Neutrophil (primary cell): ENCODE data around the gene WDFY4.

ENCODE experiments used
- H3K27ac ChIP-seq: fragments of 200-600 bp; sonication (generic); 2 replicates; pipeline ENCODE4 v1.5.1; 2016; ENCODE audit warnings: mild to moderate bottlenecking, moderate library complexity
- H3K27me3 ChIP-seq: fragments of 200-600 bp; sonication (generic); 2 replicates; pipeline ENCODE4 v1.6.0; 2016; ENCODE audit warnings: mild to moderate bottlenecking
- H3K36me3 ChIP-seq: fragments of 200-600 bp; sonication (generic); 2 replicates; pipeline ENCODE4 v1.5.1; 2017
- H3K4me1 ChIP-seq, 2 experiments: fragments of 200-600 bp in 1 of 2; sonication (generic) in 1 of 2; 1 replicate in 1 of 2; 2 replicates in 1 of 2; pipeline versions ENCODE4 v1.5.1 to v1.6.1; 2013 to 2016; ENCODE audit warnings: low read depth in 1 of 2, low read length in 1 of 2, mild to moderate bottlenecking in 1 of 2, moderate library complexity in 1 of 2; ENCODE audit not compliant: control insufficient read depth in 1 of 2, insufficient read depth in 1 of 2
- H3K4me3 ChIP-seq, 2 experiments: fragments of 200-600 bp in 1 of 2; sonication (generic) in 1 of 2; 1 replicate in 1 of 2; 2 replicates in 1 of 2; pipeline ENCODE4 v1.5.1; 2013 to 2016; ENCODE audit warnings: low read depth in 1 of 2, low read length in 1 of 2, mild to moderate bottlenecking in 1 of 2, moderate library complexity in 1 of 2
- H3K9me3 ChIP-seq: fragments of 200-600 bp; sonication (generic); 2 replicates; pipeline ENCODE4 v1.5.1; 2016
- TF ChIP-seq, protein P1 (sequence below): fragments of 200-600 bp; sonication (generic); IDR thresholded peaks from 2 replicates; pipeline ENCODE4 v1.5.1; 2016; ENCODE audit warnings: antibody characterized with exemption

WDFY4 gene

GRCh38 chr10:48760983-48761382, 76.3 kb downstream of the WDFY4 start:
- TF ChIP-seq, protein P1, sequence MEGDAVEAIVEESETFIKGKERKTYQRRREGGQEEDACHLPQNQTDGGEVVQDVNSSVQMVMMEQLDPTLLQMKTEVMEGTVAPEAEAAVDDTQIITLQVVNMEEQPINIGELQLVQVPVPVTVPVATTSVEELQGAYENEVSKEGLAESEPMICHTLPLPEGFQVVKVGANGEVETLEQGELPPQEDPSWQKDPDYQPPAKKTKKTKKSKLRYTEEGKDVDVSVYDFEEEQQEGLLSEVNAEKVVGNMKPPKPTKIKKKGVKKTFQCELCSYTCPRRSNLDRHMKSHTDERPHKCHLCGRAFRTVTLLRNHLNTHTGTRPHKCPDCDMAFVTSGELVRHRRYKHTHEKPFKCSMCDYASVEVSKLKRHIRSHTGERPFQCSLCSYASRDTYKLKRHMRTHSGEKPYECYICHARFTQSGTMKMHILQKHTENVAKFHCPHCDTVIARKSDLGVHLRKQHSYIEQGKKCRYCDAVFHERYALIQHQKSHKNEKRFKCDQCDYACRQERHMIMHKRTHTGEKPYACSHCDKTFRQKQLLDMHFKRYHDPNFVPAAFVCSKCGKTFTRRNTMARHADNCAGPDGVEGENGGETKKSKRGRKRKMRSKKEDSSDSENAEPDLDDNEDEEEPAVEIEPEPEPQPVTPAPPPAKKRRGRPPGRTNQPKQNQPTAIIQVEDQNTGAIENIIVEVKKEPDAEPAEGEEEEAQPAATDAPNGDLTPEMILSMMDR, result no peak

GRCh38 chr10:48762064-48763042, 77.7 kb downstream of the WDFY4 start:
- H3K27me3 ChIP-seq, result no peaks in the 10 kb centered on the region
- no peaks in the 10 kb centered on the region for H3K9me3 ChIP-seq
- peaks cover 51% of the 10 kb centered on the region for H3K36me3 ChIP-seq
- TF ChIP-seq, protein P1, result no peak
- H3K4me3 ChIP-seq, result no peak overlapping the region
- peak overlapping the region; percentile 16 for H3K27ac ChIP-seq
- H3K4me1 ChIP-seq, result peaks cover 15 to 19% of the 10 kb centered on the region in 2 experiments

More at GRCh38 chr10:48760983-48761382, 76.3 kb downstream of the WDFY4 start:
- Histone ChIP-seq H3K27me3 (no peaks in the 10 kb centered on the region), H3K9me3 (no peaks in the 10 kb centered on the region), H3K36me3 (peaks cover 46% of the 10 kb centered on the region), H3K4me1 (peaks cover 15 to 19% of the 10 kb centered on the region in 2 experiments), H3K27ac (no peak overlapping the region), H3K4me3 (no peak overlapping the region)

DNA sequence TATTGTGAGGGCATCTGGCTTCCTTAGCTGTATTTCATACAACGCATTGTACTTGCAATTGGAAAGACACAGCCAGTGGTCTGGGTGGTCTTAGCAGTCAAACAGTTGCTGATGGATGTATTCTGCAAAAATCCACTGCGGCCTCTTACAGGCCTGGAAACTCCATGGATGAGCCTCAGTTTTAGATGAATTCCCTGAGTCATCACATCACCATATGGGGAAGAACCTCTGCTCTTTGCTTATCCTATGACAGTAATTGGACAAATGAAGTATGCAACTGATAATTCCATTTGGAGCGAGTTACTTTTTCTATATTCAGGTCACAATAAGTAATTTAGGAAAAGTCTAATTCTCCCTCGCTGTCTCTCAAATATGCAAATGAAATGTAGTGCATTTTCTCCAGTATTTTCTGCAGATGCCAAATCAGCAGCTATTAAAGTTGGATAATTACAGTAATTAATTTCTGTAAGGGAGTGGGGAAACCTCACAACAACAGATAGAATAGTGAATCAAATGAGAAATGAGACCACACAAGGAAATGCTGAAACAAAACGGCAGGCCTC, 78.8 kb downstream of the WDFY4 start:
- Histone ChIP-seq H3K9me3 (no peaks in the 10 kb centered on the region), H3K27ac (no peak overlapping the region), H3K4me3 (no peak overlapping the region), H3K27me3 (no peaks in the 10 kb centered on the region), H3K4me1 (peaks cover 8 to 11% of the 10 kb centered on the region in 2 experiments), H3K36me3 (peaks cover 62% of the 10 kb centered on the region)
- TF ChIP-seq, protein P1, result no peak

DNA sequence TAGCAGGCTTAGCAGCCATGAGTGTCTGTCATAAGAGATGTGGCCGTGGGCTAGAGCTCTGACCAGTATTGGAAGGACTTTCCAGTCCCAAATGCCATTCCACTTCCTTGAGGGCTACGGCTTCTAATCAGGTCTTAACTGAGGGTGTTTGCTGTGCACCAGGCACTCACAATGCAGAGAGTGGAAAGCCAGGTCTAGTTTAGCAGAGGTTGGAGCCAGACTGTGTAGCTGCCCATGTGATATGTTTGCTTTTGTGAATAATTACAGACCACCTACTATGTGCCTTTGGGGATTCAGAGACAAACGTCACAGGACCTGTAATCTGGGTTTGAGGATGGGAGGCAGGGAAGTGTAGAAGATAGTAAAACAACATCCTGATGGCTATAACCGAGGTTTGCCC, 79.8 kb downstream of the WDFY4 start:
- H3K4me1 ChIP-seq, result peaks cover 0 to under 1% of the 10 kb centered on the region in 2 experiments
- no peaks in the 10 kb centered on the region for H3K27me3 ChIP-seq
- H3K4me3 ChIP-seq, result no peak overlapping the region
- TF ChIP-seq, protein P1, result no peak
- H3K9me3 ChIP-seq, result no peaks in the 10 kb centered on the region
- H3K27ac ChIP-seq, result peak overlapping the region; percentile 0
- H3K36me3 ChIP-seq, result peaks cover 65% of the 10 kb centered on the region

DNA sequence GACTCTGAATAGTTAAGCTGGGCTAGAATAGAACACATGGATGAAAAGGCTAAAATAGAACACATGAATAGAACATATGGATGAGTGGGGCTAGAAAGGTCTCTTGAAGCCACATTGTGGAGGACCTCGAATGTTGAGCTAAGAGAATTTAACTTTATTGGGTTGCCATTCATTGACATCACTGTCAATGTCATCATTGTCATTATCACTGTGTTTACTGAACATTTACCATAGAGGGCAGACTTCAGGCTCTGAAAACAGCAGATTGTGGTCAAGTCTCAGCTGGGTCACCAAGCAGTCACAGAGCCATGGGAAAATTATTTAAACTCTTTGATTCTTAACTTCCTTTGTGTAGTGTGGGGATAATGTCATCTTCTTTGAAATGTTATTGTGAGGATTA, 80.4 kb downstream of the WDFY4 start:
- TF ChIP-seq, protein P1, result no peak
- no peaks in the 10 kb centered on the region for H3K9me3 ChIP-seq
- no peak overlapping the region for H3K4me3 ChIP-seq
- H3K27me3 ChIP-seq, result no peaks in the 10 kb centered on the region
- H3K36me3 ChIP-seq, result peaks cover 71% of the 10 kb centered on the region
- peak overlapping the region; percentile 0 for H3K27ac ChIP-seq
- H3K4me1 ChIP-seq, result no peaks in the 10 kb centered on the region
